Left kidney (tissue), 2 donors: ENCODE data around the gene SEC62. TPM values are rescaled to one million over a fixed set of nuclear protein-coding genes. Genes with fewer than 3 reads are reported as not detected.
A peak's percentile ranks its signal among the peaks of the same experiment; 100 is the strongest.
"Not testable (repeated sequence)": the region's sequence is repeated elsewhere in the genome, so short reads cannot be mapped to it uniquely, and the experiment has no call there.

Experiments
- DNase-seq: peaks from one replicate; pipeline ENCODE4 v3.0.0-alpha.2; 2013
- polyA plus RNA-seq: library from polyadenylated mRNA; unstranded; fragments of 120-200 nt; gene quantifications from one replicate; pipeline ENCODE4 v1.2.1, GENCODE V29; 2013; ENCODE audit not compliant: insufficient read length

SEC62 gene
- polyA plus RNA-seq, 1 donor: 199 TPM

- DNase-seq: no peak
Observed at GRCh38 chr3:170010498-170010897, 43.9 kb downstream of the SEC62 start.

GRCh38 chr3:170012683-170013400, 46.2 kb downstream of the SEC62 start:
- no peak for DNase-seq

GRCh38 chr3:170016057-170016456, 49.5 kb downstream of the SEC62 start:
- DNase-seq: no peak

- not testable (repeated sequence) for DNase-seq
Observed at GRCh38 chr3:170019306-170019705, 52.7 kb downstream of the SEC62 start.

GRCh38 chr3:170021083-170021482, 54.5 kb downstream of the SEC62 start:
- DNase-seq: no peak

- no peak for DNase-seq
Observed at GRCh38 chr3:170022336-170022735, 55.7 kb downstream of the SEC62 start.

GRCh38 chr3:170023165-170023564, 56.6 kb downstream of the SEC62 start:
- DNase-seq: no peak

- no peak for DNase-seq
Observed at GRCh38 chr3:170024581-170024980, 58.0 kb downstream of the SEC62 start.

GRCh38 chr3:170027233-170028102, 60.9 kb downstream of the SEC62 start:
- DNase-seq: no peak

GRCh38 chr3:170033489-170033888, 66.9 kb downstream of the SEC62 start:
- no peak for DNase-seq

- peak; percentile 67 for DNase-seq
Observed at GRCh38 chr3:170037463-170038433, 71.1 kb downstream of the SEC62 start, which contains the start of gene GPR160. GPR160 (plus strand) TSS chr3:170037995; CDS start chr3:170083973, 45,978 bp downstream.

GRCh38 chr3:170038434-170039110, 72.0 kb downstream of the SEC62 start:
- no peak for DNase-seq

GRCh38 chr3:170040418-170040817, 73.8 kb downstream of the SEC62 start:
- no peak for DNase-seq

GRCh38 chr3:170043506-170043905, 76.9 kb downstream of the SEC62 start:
- no peak for DNase-seq

- no peak for DNase-seq
Observed at GRCh38 chr3:170044271-170044670, 77.7 kb downstream of the SEC62 start.

- DNase-seq: no peak
Observed at GRCh38 chr3:170044795-170045244, 78.2 kb downstream of the SEC62 start.

GRCh38 chr3:170046269-170047132, 79.9 kb downstream of the SEC62 start:
- no peak for DNase-seq

GRCh38 chr3:170047133-170047404, 80.5 kb downstream of the SEC62 start:
- no peak for DNase-seq
